Naive thymus-derived CD4-positive, alpha-beta T cell (primary cell): ENCODE measurements around the gene ZBTB20. TPM values are rescaled to one million over a fixed set of nuclear protein-coding genes. Genes with fewer than 3 reads are reported as not detected.

Experiments used
- ATAC-seq: fragments of 150-1000 bp; cut with Tn5 transposase; 2 replicates; pipeline ENCODE4 v1.10.0; 2021; ENCODE audit warnings: mild to moderate bottlenecking, moderate library complexity
- CTCF ChIA-PET: fragments of 350-600 bp; sonication (Branson Sonifier 250); formaldehyde crosslinking; loops from one replicate; lab custom pipeline; 2021; ENCODE audit warnings: antibody characterized with exemption; lab: Charles Lee
- POLR2A ChIA-PET: fragments of 350-600 bp; sonication (Branson Sonifier 250); formaldehyde crosslinking; loops from one replicate; lab custom pipeline; 2021; ENCODE audit warnings: antibody characterized with exemption, inconsistent platforms; lab: Charles Lee
- DNase-seq, 9 donors: peaks; one replicate each; pipeline versions ENCODE4 v3.0.0 to v3.0.0-alpha.2; 2020 to 2022; ENCODE audit warnings: mixed read lengths in 1 of 9
- H3K27ac ChIP-seq: one replicate; pipeline ENCODE4 v1.7.0; 2013; ENCODE audit warnings: mild to moderate bottlenecking, low read depth, low read length, moderate library complexity
- H3K27me3 ChIP-seq, 2 donors: one replicate each; pipeline ENCODE4 v1.7.0; 2013; ENCODE audit warnings: low read length in 2 of 2, mild to moderate bottlenecking in 2 of 2, moderate library complexity in 2 of 2; ENCODE audit not compliant: control insufficient read depth in 2 of 2, insufficient read depth in 2 of 2
- H3K36me3 ChIP-seq, 3 experiments: 1 replicate in 2 of 3; 2 replicates in 1 of 3; pipeline ENCODE4 v1.7.0; 2013; ENCODE audit warnings: low read length in 3 of 3, mild to moderate bottlenecking in 3 of 3, moderate library complexity in 1 of 3; ENCODE audit not compliant: insufficient read depth in 3 of 3, control insufficient read depth in 2 of 3
- H3K4me1 ChIP-seq, 2 donors: one replicate each; pipeline ENCODE4 v1.7.0; 2013; ENCODE audit warnings: low read length in 2 of 2, mild to moderate bottlenecking in 2 of 2, moderate library complexity in 1 of 2; ENCODE audit not compliant: control insufficient read depth in 2 of 2, insufficient read depth in 2 of 2
- H3K4me3 ChIP-seq: 2 replicates; pipeline ENCODE4 v1.7.0; 2013; ENCODE audit warnings: mild to moderate bottlenecking, low read length
- H3K9me3 ChIP-seq, 3 experiments: 1 replicate in 2 of 3; 2 replicates in 1 of 3; pipeline ENCODE4 v1.7.0; 2013; ENCODE audit warnings: low read length in 3 of 3; ENCODE audit not compliant: control insufficient read depth in 2 of 3
- H3K27ac Mint-ChIP-seq, 9 donors: one replicate each; pipeline ENCODE4 v1.8.0; 2020 to 2022; ENCODE audit warnings: mixed read lengths in 9 of 9, mild to moderate bottlenecking in 8 of 9, moderate library complexity in 5 of 9, inconsistent platforms in 2 of 9
- H3K27me3 Mint-ChIP-seq, 5 donors: one replicate each; pipeline ENCODE4 v1.8.0; 2021 to 2022; ENCODE audit warnings: mixed read lengths in 5 of 5, mild to moderate bottlenecking in 1 of 5
- H3K36me3 Mint-ChIP-seq, 5 donors: one replicate each; pipeline ENCODE4 v1.8.0; 2020 to 2022; ENCODE audit warnings: mixed read lengths in 5 of 5, mild to moderate bottlenecking in 3 of 5, inconsistent platforms in 1 of 5
- H3K4me1 Mint-ChIP-seq, 7 donors: one replicate each; pipeline ENCODE4 v1.8.0; 2020 to 2022; ENCODE audit warnings: mixed read lengths in 7 of 7, mild to moderate bottlenecking in 3 of 7, inconsistent platforms in 1 of 7
- H3K4me3 Mint-ChIP-seq, 10 donors: one replicate each; pipeline ENCODE4 v1.8.0; 2020 to 2022; ENCODE audit warnings: mild to moderate bottlenecking in 10 of 10, mixed read lengths in 10 of 10, moderate library complexity in 6 of 10, inconsistent platforms in 2 of 10
- H3K9me3 Mint-ChIP-seq, 11 donors: one replicate each; pipeline ENCODE4 v1.8.0; 2020 to 2022; ENCODE audit warnings: mixed read lengths in 11 of 11, mild to moderate bottlenecking in 4 of 11, inconsistent platforms in 1 of 11, moderate library complexity in 1 of 11
- intact Hi-C, 2 donors: fragments of 100-400 bp; cut with micrococcal nuclease; formaldehyde crosslinking; loops; one replicate each; pipeline ENCODE4 v1.15.1; 2023
- polyA plus RNA-seq, 2 donors: library from polyadenylated mRNA; unstranded; fragments of 300-500 nt; fragmentation: Illumina TruSeq; gene quantifications; one replicate each; pipeline ENCODE4 v1.2.3, GENCODE V29; 2021
- total RNA-seq, 6 experiments: library from RNA in 5 of 6; stranded (reverse) in 5 of 6; gene quantifications; 1 replicate in 5 of 6; 2 replicates in 1 of 6; pipeline ENCODE4 v1.2.3 and lab custom pipeline; 2021 to 2026

ZBTB20 gene
- total and polyA plus RNA-seq, 7 experiments from 2014 or later: 14.9 to 69.5 (median 59.2) TPM

DNA sequence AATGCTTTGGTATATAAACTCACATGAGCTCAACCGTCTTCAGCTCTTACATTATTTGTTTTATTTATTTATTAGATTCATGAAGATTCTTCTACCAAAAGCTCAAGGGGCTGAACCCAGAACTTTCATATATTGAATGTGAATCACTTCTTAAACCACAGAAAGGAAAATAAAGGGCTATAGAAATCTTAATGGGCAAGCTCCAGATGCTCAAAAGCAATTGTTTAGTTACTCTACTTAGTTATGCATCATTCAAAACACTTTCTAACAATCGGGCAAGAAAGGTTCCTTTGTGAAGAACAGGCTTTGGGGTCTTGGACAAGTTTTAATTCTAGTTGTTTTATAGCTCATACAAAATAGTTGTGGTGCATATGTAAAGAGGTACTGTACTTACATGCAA, 473.1 kb downstream of the ZBTB20 start:
- H3K9me3 ChIP-seq: no peaks in the 10 kb centered on the region
- ATAC-seq (no peak), DNase-seq (no peak)
- Mint-ChIP-seq H3K27ac (no peak overlapping the region), H3K4me3 (no peak overlapping the region), H3K36me3 (peaks cover 0 to 18% (median 4%) of the 10 kb centered on the region in 5 donors), H3K9me3 (peaks cover 0 to 2% (median 0%) of the 10 kb centered on the region in 11 donors), H3K27me3 (no peaks in the 10 kb centered on the region), H3K4me1 (peaks cover 0 to 12% (median 4%) of the 10 kb centered on the region in 7 donors)
- intact Hi-C loops: no loop called here
- no peak overlapping the region for H3K4me3 ChIP-seq
- H3K4me1 ChIP-seq: no peaks in the 10 kb centered on the region
- ChIA-PET POLR2A (no interaction called here), CTCF (no interaction called here)
- H3K36me3 ChIP-seq: no peaks in the 10 kb centered on the region
- no peaks in the 10 kb centered on the region for H3K27me3 ChIP-seq
- no peak overlapping the region for H3K27ac ChIP-seq

DNA sequence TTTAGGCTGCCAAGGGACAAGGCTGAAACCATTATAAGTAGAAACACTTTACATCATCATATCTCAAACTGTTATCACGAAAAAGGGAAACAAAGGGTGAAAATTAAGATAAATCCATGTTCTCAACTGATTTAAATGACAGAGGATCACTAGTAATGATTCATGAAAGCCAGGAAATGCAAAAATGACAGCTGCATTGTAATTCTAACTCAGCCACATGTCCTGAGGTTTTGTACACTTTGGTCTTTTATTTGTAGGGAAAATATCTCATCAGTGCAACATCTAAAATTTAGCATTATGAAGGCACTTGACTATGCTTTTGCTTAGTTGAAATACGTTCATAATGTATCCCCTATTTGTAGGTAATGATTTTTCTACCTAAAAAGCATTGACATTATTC, 473.6 kb downstream of the ZBTB20 start:
- H3K4me1 Mint-ChIP-seq: peaks cover 0 to 12% (median 4%) of the 10 kb centered on the region in 7 donors
- Histone ChIP-seq H3K27ac (no peak overlapping the region), H3K27me3 (no peaks in the 10 kb centered on the region), H3K9me3 (no peaks in the 10 kb centered on the region), H3K36me3 (no peaks in the 10 kb centered on the region), H3K4me3 (no peak overlapping the region), H3K4me1 (no peaks in the 10 kb centered on the region)
- ATAC-seq (no peak), DNase-seq (no peak)
- intact Hi-C loops: no loop called here
- ChIA-PET CTCF (no interaction called here), POLR2A (no interaction called here)
- H3K36me3 Mint-ChIP-seq: peaks cover 0 to 18% (median 4%) of the 10 kb centered on the region in 5 donors
- no peaks in the 10 kb centered on the region for H3K9me3 Mint-ChIP-seq
- no peaks in the 10 kb centered on the region for H3K27me3 Mint-ChIP-seq
- no peak overlapping the region for H3K4me3 Mint-ChIP-seq
- peak overlapping the region in 1 of 9 donors; percentile 6 for H3K27ac Mint-ChIP-seq

- Histone ChIP-seq H3K27ac (no peak overlapping the region), H3K9me3 (no peaks in the 10 kb centered on the region), H3K36me3 (no peaks in the 10 kb centered on the region), H3K4me1 (no peaks in the 10 kb centered on the region), H3K4me3 (no peak overlapping the region), H3K27me3 (no peaks in the 10 kb centered on the region)
- peaks cover 0 to 18% (median 9%) of the 10 kb centered on the region in 5 donors for H3K36me3 Mint-ChIP-seq
- DNase-seq (no peak), ATAC-seq (no peak)
- no peak overlapping the region for H3K4me3 Mint-ChIP-seq
- no peaks in the 10 kb centered on the region for H3K27me3 Mint-ChIP-seq
- H3K9me3 Mint-ChIP-seq: no peaks in the 10 kb centered on the region
- H3K4me1 Mint-ChIP-seq: peaks cover 0 to 12% (median 4%) of the 10 kb centered on the region in 7 donors
- no peak overlapping the region for H3K27ac Mint-ChIP-seq
- intact Hi-C loops: no loop called here
- CTCF ChIA-PET: no interaction called here
- POLR2A ChIA-PET: no interaction called here
Observed at GRCh38 chr3:114672692-114673447, 474.2 kb downstream of the ZBTB20 start.

DNA sequence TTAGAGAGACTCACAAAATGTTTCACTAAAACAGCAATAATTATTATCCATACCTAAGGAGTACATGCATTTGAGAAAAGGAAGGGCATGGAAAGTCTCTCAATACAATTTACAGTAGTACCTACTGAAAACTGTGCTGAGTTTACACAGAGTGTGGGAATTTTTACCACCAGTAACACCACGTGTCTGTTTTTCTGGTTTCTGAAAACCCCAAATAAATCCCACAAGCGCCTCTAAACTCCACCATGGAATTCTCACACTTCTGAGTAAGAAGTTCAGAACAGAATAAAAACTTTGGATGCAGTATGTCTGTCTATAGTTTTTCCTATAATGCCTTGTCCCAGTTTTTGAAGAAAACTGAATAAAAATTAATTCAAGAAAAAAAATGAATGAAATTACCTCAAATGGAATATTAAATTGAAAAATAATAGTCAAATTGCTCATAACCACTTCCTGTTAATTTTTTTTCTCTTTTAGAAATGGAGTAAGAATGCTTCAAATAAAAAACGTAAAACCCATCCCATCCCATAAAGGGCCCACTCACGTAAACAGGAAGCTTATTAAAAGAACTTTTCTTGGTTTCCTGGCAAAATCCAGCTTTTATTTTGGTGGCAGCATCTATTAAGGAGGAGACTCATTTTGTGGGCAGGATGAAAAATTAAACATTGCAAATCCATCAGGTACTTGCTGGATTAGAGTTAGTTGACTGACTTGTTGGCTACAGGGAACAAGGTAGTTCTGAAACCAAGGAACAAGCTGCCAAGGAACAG, 475.2 kb downstream of the ZBTB20 start:
- no peaks in the 10 kb centered on the region for H3K27me3 ChIP-seq
- Mint-ChIP-seq H3K27me3 (no peaks in the 10 kb centered on the region), H3K27ac (peak overlapping the region in 1 of 9 donors; percentile 5), H3K9me3 (no peaks in the 10 kb centered on the region), H3K4me3 (no peak overlapping the region), H3K36me3 (peaks cover 0 to 21% (median 9%) of the 10 kb centered on the region in 5 donors), H3K4me1 (peaks cover 0 to 12% (median 4%) of the 10 kb centered on the region in 7 donors)
- no peaks in the 10 kb centered on the region for H3K36me3 ChIP-seq
- POLR2A ChIA-PET: interaction anchor here (0.5 kb wide), 1 partner anchor 974 kb away, joined by 3 read pairs; no protein-coding TSS in a partner anchor
- intact Hi-C loops: no loop called here
- H3K4me1 ChIP-seq: no peaks in the 10 kb centered on the region
- CTCF ChIA-PET: no interaction called here
- no peaks in the 10 kb centered on the region for H3K9me3 ChIP-seq
- DNase-seq (no peak), ATAC-seq (no peak)
- no peak overlapping the region for H3K4me3 ChIP-seq
- no peak overlapping the region for H3K27ac ChIP-seq

DNA sequence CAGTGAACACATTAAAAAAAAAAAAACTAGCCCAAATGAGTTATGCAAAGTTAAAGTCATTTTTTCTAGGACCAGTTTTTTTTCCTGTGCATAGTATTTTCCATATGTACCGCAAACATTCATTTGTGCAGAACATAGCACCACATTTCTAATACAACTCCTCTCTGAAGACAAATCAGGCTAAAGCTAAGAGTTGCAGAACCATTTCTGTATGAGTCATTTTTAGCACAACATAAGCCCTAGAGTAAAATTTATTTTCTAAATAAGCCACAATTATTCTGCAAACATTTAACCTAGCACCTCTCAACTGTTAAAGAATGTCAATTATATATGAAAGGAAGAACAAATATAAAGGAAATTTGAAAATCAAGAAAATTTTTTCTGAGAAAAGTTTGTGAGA, 477.5 kb downstream of the ZBTB20 start:
- peaks cover 0 to 31% (median 22%) of the 10 kb centered on the region in 5 donors for H3K36me3 Mint-ChIP-seq

DNA sequence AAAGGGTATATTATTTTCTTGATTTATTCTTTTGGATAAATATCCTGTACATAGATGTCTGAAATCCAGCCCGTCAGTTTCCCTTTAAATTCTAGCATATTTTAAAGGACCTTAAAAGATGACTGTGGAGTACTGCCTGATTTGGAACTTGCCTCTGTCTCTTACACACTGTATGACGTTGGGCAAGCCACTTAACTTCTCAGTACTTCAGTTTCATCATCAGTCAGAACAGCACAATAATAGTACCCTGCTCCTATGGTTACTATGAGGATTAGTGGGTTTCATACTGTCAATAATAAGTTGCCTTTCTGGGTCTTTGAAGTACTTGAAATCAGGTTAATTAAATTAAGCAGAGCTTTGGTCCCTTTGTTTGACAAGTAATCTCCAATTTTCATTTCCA, 479.0 kb downstream of the ZBTB20 start:
- DNase-seq: no peak
- no peak for ATAC-seq
- Histone ChIP-seq H3K36me3 (no peaks in the 10 kb centered on the region), H3K4me1 (no peaks in the 10 kb centered on the region), H3K27ac (no peak overlapping the region), H3K27me3 (no peaks in the 10 kb centered on the region), H3K9me3 (peaks cover 0 to 9% (median 0%) of the 10 kb centered on the region in 3 experiments), H3K4me3 (no peak overlapping the region)
- CTCF ChIA-PET: no interaction called here
- Mint-ChIP-seq H3K36me3 (peaks cover 0 to 35% (median 31%) of the 10 kb centered on the region in 5 donors), H3K27me3 (no peaks in the 10 kb centered on the region), H3K4me3 (no peak overlapping the region), H3K4me1 (peaks cover 0 to 5% (median 4%) of the 10 kb centered on the region in 7 donors), H3K27ac (no peak overlapping the region), H3K9me3 (peaks cover 0 to 21% (median 7%) of the 10 kb centered on the region in 11 donors)
- POLR2A ChIA-PET: no interaction called here
- intact Hi-C loops: no loop called here

More for the DNA sequence above, 477.5 kb downstream of the ZBTB20 start:
- Mint-ChIP-seq H3K4me3 (no peak overlapping the region), H3K27me3 (no peaks in the 10 kb centered on the region), H3K9me3 (peaks cover 0 to 13% (median 2%) of the 10 kb centered on the region in 11 donors), H3K4me1 (peaks cover 0 to 12% (median 4%) of the 10 kb centered on the region in 7 donors), H3K27ac (no peak overlapping the region)
- no peaks in the 10 kb centered on the region for H3K27me3 ChIP-seq
- H3K9me3 ChIP-seq: peaks cover 0 to under 1% (median 0%) of the 10 kb centered on the region in 3 experiments
- no peak overlapping the region for H3K27ac ChIP-seq
- H3K36me3 ChIP-seq: no peaks in the 10 kb centered on the region
- H3K4me1 ChIP-seq: no peaks in the 10 kb centered on the region
- DNase-seq (no peak), ATAC-seq (no peak)
- ChIA-PET CTCF (no interaction called here), POLR2A (no interaction called here)
- intact Hi-C loops: no loop called here
- H3K4me3 ChIP-seq: no peak overlapping the region
